KOPT-K1 (cell line): Measurements from ENCODE around the gene PRSS36.

Experiments used
- H3K27ac ChIP-seq: fragments of 200-600 bp; sonication (generic); 2 replicates; pipeline ENCODE4 v1.5.1; 2016; ENCODE audit warnings: antibody characterized with exemption, mild to moderate bottlenecking, low read depth, low read length; ENCODE audit not compliant: poor library complexity, severe bottlenecking
- H3K36me3 ChIP-seq: fragments of 200-600 bp; sonication (generic); 2 replicates; pipeline ENCODE4 v1.5.1; 2017; ENCODE audit warnings: antibody characterized with exemption, mild to moderate bottlenecking, low read length, moderate library complexity; ENCODE audit not compliant: insufficient read depth
- H3K9me3 ChIP-seq: fragments of 200-600 bp; sonication (generic); 2 replicates; pipeline ENCODE4 v1.5.1; 2017; ENCODE audit warnings: antibody characterized with exemption, low read length, mild to moderate bottlenecking; ENCODE audit not compliant: insufficient read depth, poor library complexity, severe bottlenecking

Gene PRSS36

DNA sequence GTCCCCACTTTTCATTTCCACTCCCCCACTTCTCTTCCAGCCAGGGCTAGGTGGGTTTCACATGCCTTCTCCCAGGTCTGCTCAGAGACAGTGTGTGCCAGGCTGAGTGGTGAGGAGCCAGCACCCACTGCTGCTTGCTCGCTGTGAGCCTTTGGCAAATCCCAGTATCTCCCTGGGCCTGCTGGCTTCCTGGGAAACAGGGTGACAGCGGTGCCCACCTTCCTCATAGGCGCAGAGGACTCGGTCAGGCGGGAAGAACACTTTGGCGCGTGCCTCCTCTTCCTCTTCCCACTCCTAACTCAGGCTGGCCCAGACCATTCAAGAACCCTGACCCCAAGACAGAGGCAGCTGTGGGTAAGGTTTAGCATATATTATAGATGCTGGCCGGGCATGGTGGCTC, 60.7 kb downstream of the PRSS36 start:
- no peaks in the 10 kb centered on the region for H3K9me3 ChIP-seq
- peaks cover 74% of the 10 kb centered on the region for H3K36me3 ChIP-seq
- no peak overlapping the region for H3K27ac ChIP-seq
